ENCODE measurements around the gene SLC17A9.

DNA sequence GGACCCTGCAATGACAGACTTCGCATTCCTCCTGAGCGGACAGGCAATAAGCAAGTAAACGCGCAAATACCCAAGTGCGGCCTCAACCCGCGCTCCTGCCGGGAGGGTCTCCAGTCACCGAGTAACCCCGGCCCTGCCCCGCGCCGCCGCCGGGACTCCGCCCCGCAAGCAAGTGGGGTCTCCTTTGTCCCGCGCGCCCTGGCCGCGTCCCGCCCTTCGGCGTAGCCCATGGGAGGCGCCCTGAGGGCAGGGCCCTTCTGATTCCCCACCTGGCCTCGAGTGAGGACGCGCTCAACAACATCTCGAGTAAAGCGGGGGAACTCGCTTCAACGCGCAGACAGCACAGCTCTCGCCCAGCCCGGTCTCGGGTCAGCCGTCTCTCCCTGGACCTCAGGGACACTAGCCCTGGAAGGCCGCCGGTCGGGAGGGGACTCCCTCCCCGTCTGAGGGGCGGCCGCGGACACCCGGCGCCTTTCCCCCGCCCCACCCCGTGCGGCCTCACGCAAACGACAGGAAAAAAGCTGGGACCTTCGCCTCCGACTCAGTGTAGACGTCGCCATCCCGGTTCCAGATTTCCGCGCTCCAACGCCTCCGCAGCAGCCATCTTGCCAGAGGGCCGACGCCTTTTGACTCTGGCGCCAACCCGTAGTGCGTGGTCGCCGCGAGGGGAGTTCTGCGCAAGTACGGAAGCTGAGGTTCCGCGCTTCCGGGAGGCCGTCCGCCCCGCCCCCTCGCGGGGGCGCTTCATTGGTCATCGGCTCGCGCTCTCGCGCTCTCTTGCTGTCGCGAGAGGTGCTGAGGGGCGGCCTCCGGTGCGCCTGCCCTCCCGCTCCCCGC, 15.0 kb upstream of the SLC17A9 start:
- TF ChIP-seq, protein P1, sequence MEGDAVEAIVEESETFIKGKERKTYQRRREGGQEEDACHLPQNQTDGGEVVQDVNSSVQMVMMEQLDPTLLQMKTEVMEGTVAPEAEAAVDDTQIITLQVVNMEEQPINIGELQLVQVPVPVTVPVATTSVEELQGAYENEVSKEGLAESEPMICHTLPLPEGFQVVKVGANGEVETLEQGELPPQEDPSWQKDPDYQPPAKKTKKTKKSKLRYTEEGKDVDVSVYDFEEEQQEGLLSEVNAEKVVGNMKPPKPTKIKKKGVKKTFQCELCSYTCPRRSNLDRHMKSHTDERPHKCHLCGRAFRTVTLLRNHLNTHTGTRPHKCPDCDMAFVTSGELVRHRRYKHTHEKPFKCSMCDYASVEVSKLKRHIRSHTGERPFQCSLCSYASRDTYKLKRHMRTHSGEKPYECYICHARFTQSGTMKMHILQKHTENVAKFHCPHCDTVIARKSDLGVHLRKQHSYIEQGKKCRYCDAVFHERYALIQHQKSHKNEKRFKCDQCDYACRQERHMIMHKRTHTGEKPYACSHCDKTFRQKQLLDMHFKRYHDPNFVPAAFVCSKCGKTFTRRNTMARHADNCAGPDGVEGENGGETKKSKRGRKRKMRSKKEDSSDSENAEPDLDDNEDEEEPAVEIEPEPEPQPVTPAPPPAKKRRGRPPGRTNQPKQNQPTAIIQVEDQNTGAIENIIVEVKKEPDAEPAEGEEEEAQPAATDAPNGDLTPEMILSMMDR (IDR thresholded peaks at IDR 0.05), result peak in 1 of 3 donors; percentile 11
- TF ChIP-seq POLR2A (IDR thresholded peaks at IDR 0.05), result peak; percentile 15
